Activated T-helper 1 cell treated with anti-CD3 and anti-CD28 coated beads, Interleukin-12 subunit alpha, Interleukin-12 subunit beta, Interleukin-2, Interleukin-4 antibody, amounts not matched to agents 30 ng/mL and 10 ng/mL and 1 ng/mL, durations not matched to agents 14 hours and 24 hours and 36 hours (primary cell): ENCODE data around the gene LYZL4. TPM values are rescaled to one million over a fixed set of nuclear protein-coding genes. Genes with fewer than 3 reads are reported as not detected.

ENCODE experiments used
- DNase-seq: peaks from one replicate; pipeline ENCODE4 v3.0.0; 2021; ENCODE audit warnings: low spot score
- H3K27ac Mint-ChIP-seq: one replicate; pipeline ENCODE4 v1.8.0; 2021; ENCODE audit warnings: mild to moderate bottlenecking, mixed read lengths
- H3K27me3 Mint-ChIP-seq: one replicate; pipeline ENCODE4 v1.8.0; 2022; ENCODE audit warnings: mild to moderate bottlenecking, moderate library complexity, mixed read lengths; ENCODE audit not compliant: insufficient read depth
- H3K36me3 Mint-ChIP-seq: one replicate; pipeline ENCODE4 v1.8.0; 2021; ENCODE audit warnings: low read depth, mixed read lengths
- H3K4me1 Mint-ChIP-seq: one replicate; pipeline ENCODE4 v1.8.0; 2021; ENCODE audit warnings: low read depth, mixed read lengths
- H3K4me3 Mint-ChIP-seq: one replicate; pipeline ENCODE4 v1.8.0; 2021; ENCODE audit warnings: mild to moderate bottlenecking, moderate library complexity, mixed read lengths
- H3K9me3 Mint-ChIP-seq: one replicate; pipeline ENCODE4 v1.8.0; 2021; ENCODE audit warnings: mixed read lengths
- intact Hi-C: fragments of 100-400 bp; cut with micrococcal nuclease; formaldehyde crosslinking; loops from one replicate; pipeline ENCODE4 v1.15.1; 2024
- total RNA-seq: library from RNA; stranded (reverse); gene quantifications from 2 replicates; pipeline ENCODE4 v1.2.3, GENCODE V29; 2022

Gene LYZL4
- total RNA-seq, result not detected in 2 replicates

- Mint-ChIP-seq H3K27ac (no peak within 1 kb of the TSS), H3K9me3 (no peaks in the 10 kb centered on the region), H3K27me3 (no peaks in the 10 kb centered on the region), H3K4me3 (no peak within 1 kb of the TSS), H3K4me1 (no peaks in the 10 kb centered on the region), H3K36me3 (no peaks in the 10 kb centered on the region)
- DNase-seq, result no peak
- intact Hi-C loops, result no loop called here
Measured at GRCh38 chr3:42410370-42411131, at the start of gene LYZL4. Gene LYZL4 (minus strand): TSS chr3:42410610. CDS start chr3:42407251, 3,359 bp downstream.

DNA sequence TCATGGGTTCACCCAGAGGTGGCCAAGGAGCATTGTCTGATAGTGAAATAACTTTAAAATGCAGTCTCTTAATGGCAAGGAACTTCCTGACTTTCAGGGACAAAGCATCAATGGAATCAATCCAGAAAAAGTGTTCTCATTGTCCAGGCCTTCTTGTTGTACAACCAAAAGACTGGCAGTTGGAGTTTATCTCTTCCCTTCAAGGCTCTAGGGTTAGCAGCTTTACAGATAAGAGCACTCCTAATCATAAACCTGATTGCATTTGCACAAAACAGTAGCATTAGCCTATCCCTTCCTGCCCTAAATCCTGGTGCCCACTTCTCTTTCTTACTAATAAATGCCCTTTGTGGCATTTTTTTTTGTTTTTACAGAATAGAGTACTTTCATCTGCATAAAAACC is 48.7 kb upstream of the LYZL4 start:
- intact Hi-C loops, result no loop called here
- Mint-ChIP-seq H3K27me3 (peaks cover 7% of the 10 kb centered on the region), H3K36me3 (no peaks in the 10 kb centered on the region), H3K4me3 (no peak overlapping the region), H3K9me3 (no peaks in the 10 kb centered on the region), H3K27ac (no peak overlapping the region), H3K4me1 (no peaks in the 10 kb centered on the region)
- DNase-seq, result no peak

GRCh38 chr3:42456211-42456610 is 45.8 kb upstream of the LYZL4 start:
- no peaks in the 10 kb centered on the region for H3K36me3 Mint-ChIP-seq

GRCh38 chr3:42451546-42452230 is 41.3 kb upstream of the LYZL4 start:
- Mint-ChIP-seq H3K4me3 (no peak overlapping the region), H3K9me3 (no peaks in the 10 kb centered on the region), H3K27ac (no peak overlapping the region), H3K27me3 (peaks cover 5% of the 10 kb centered on the region), H3K4me1 (no peaks in the 10 kb centered on the region), H3K36me3 (no peaks in the 10 kb centered on the region)
- intact Hi-C loops, result no loop called here
- DNase-seq, result no peak

More at GRCh38 chr3:42456211-42456610, 45.8 kb upstream of the LYZL4 start:
- no peaks in the 10 kb centered on the region for H3K9me3 Mint-ChIP-seq
- intact Hi-C loops, result no loop called here
- no peak for DNase-seq
- no peaks in the 10 kb centered on the region for H3K4me1 Mint-ChIP-seq
- no peak overlapping the region for H3K4me3 Mint-ChIP-seq
- peaks cover 3% of the 10 kb centered on the region for H3K27me3 Mint-ChIP-seq
- H3K27ac Mint-ChIP-seq, result no peak overlapping the region

DNA sequence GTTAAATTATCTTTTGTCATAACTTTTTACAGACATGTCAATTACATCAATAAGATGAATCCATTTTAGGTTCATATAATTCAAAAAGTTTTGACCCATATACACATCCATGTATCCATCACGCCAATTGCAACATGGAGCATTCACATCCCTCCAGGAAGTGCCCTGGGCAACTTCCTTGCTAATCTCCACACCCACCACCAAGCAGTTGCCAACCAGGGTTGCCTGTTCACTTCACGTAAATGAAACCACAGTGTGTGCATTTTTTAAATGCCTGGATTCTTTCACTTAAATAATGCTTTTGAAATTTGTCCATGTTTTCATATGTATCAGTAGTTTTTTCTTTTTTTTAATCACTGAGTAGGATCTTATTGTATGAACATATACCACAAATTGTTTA is 40.7 kb upstream of the LYZL4 start:
- DNase-seq, result no peak
- Mint-ChIP-seq H3K27me3 (peaks cover 4% of the 10 kb centered on the region), H3K36me3 (no peaks in the 10 kb centered on the region), H3K4me3 (no peak overlapping the region), H3K27ac (no peak overlapping the region), H3K4me1 (no peaks in the 10 kb centered on the region), H3K9me3 (no peaks in the 10 kb centered on the region)
- intact Hi-C loops, result no loop called here

- Mint-ChIP-seq H3K4me3 (no peak overlapping the region), H3K27me3 (peaks cover 4% of the 10 kb centered on the region), H3K4me1 (no peaks in the 10 kb centered on the region), H3K36me3 (no peaks in the 10 kb centered on the region), H3K9me3 (no peaks in the 10 kb centered on the region), H3K27ac (no peak overlapping the region)
- intact Hi-C loops, result no loop called here
- no peak for DNase-seq
Measured at GRCh38 chr3:42450567-42450966, 40.2 kb upstream of the LYZL4 start.

- Mint-ChIP-seq H3K27ac (no peak overlapping the region), H3K4me1 (no peaks in the 10 kb centered on the region), H3K27me3 (peaks cover 4% of the 10 kb centered on the region), H3K36me3 (no peaks in the 10 kb centered on the region), H3K4me3 (no peak overlapping the region), H3K9me3 (no peaks in the 10 kb centered on the region)
- intact Hi-C loops, result no loop called here
- no peak for DNase-seq
Measured at GRCh38 chr3:42447481-42447880, 37.1 kb upstream of the LYZL4 start.

DNA sequence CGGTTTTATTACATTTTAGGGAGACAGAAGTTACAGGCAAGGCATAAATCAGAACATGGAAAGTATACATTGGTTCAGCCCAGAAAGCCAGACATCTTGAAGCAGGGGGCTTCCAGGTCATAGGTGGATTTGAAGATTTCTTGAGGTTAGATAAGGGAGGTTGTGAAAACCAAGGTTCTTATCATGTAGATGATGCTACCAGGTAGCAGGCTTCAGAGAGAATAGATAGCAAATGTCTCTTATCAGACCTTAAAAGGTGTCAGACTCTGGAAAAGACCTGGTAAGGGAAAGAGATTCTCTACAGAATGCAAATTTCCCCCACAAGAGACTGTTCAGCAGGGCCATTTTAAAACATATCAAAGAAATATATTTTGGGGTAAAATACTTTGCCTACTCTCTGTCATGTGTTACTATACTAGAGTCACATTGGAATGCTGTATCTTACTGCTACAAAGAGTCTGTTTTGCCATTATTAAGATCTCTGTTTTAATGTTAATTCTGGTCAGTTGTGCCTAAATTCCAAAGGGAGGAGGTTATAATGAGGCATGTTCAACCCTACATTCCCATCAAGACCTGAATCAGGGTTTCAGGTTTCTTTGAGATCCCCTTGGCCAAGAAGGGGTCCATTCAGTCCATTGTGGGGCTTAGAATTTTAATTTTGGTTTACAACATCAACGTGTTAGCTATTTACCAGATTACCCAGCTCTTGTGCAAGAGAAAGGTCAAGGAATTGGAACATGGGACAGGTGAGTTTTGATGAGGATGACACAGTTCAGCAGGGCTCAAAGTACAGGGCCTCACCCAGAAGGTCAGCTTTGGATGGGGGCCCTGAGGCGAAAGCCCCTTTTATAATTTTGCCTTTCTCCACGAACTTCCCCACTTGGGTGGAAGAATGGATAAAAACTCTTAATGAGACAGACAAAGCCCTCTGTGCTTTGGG is 36.0 kb upstream of the LYZL4 start:
- peaks cover 7% of the 10 kb centered on the region for H3K27me3 Mint-ChIP-seq
- H3K27ac Mint-ChIP-seq, result no peak overlapping the region
- no peak overlapping the region for H3K4me3 Mint-ChIP-seq
- intact Hi-C loops, result no loop called here
- H3K4me1 Mint-ChIP-seq, result no peaks in the 10 kb centered on the region
- DNase-seq, result no peak
- no peaks in the 10 kb centered on the region for H3K9me3 Mint-ChIP-seq
- H3K36me3 Mint-ChIP-seq, result no peaks in the 10 kb centered on the region

GRCh38 chr3:42443819-42444436 is 33.5 kb upstream of the LYZL4 start:
- peak; percentile 54 for DNase-seq
- Mint-ChIP-seq H3K27me3 (peaks cover 2% of the 10 kb centered on the region), H3K27ac (no peak overlapping the region), H3K4me3 (no peak overlapping the region), H3K36me3 (no peaks in the 10 kb centered on the region), H3K4me1 (no peaks in the 10 kb centered on the region), H3K9me3 (no peaks in the 10 kb centered on the region)
- intact Hi-C loops, result loop anchor here (1.0 to 5.0 kb wide), 6 partner anchors 197 to 1864 kb away; no protein-coding TSS in a partner anchor

GRCh38 chr3:42443292-42443691 is 32.9 kb upstream of the LYZL4 start:
- intact Hi-C loops, result loop anchor here (1.0 to 5.0 kb wide), 6 partner anchors 196 to 1863 kb away; no protein-coding TSS in a partner anchor
- H3K4me1 Mint-ChIP-seq, result no peaks in the 10 kb centered on the region
- peaks cover 2% of the 10 kb centered on the region for H3K27me3 Mint-ChIP-seq
- no peak for DNase-seq
- H3K4me3 Mint-ChIP-seq, result no peak overlapping the region
- H3K36me3 Mint-ChIP-seq, result no peaks in the 10 kb centered on the region
- no peak overlapping the region for H3K27ac Mint-ChIP-seq
- H3K9me3 Mint-ChIP-seq, result no peaks in the 10 kb centered on the region

- Mint-ChIP-seq H3K27me3 (peaks cover 2% of the 10 kb centered on the region), H3K4me3 (no peak overlapping the region), H3K27ac (no peak overlapping the region), H3K36me3 (no peaks in the 10 kb centered on the region), H3K4me1 (no peaks in the 10 kb centered on the region), H3K9me3 (no peaks in the 10 kb centered on the region)
- intact Hi-C loops, result loop anchor here (1.0 to 5.0 kb wide), 6 partner anchors 195 to 1862 kb away; no protein-coding TSS in a partner anchor
- DNase-seq, result no peak
Measured at GRCh38 chr3:42442640-42443039, 32.2 kb upstream of the LYZL4 start.

DNA sequence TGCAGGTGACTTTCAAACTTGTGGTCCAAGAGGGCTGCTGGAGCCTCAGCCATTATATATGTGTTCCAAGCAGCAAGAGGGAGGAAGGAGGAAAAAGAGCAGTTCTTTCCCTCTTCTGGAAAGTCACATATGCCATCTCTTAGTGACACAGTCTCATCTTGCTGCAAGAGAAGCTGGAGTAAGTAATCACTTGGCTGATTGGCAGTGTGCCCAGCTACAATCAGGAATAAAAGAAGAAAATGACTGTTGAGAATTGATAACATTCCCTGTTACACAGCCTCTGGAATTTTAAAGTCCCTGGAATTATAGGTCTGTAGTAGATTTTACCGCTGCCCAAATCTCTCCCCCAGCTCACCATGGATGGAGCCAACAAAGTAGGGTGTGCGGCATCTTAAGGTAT is 31.4 kb upstream of the LYZL4 start:
- no peaks in the 10 kb centered on the region for H3K9me3 Mint-ChIP-seq
- no peaks in the 10 kb centered on the region for H3K4me1 Mint-ChIP-seq
- intact Hi-C loops, result loop anchor here (2.0 to 5.0 kb wide), 2 partner anchors 249 to 547 kb away; no protein-coding TSS in a partner anchor
- peaks cover 2% of the 10 kb centered on the region for H3K27me3 Mint-ChIP-seq
- no peak for DNase-seq
- H3K36me3 Mint-ChIP-seq, result no peaks in the 10 kb centered on the region
- no peak overlapping the region for H3K4me3 Mint-ChIP-seq
- no peak overlapping the region for H3K27ac Mint-ChIP-seq
